Activated CD4-positive, alpha-beta T cell treated with anti-CD3 and anti-CD28 coated beads for 36 hours (primary cell): ENCODE data around the gene SLC5A10. TPM values are rescaled to one million over a fixed set of nuclear protein-coding genes. Genes with fewer than 3 reads are reported as not detected.
A peak's percentile ranks its signal among the peaks of the same experiment; 100 is the strongest.

ENCODE experiments used
- ATAC-seq: fragments of 200-7000 bp; cut with Tn5 transposase; one replicate; pipeline ENCODE4 v1.10.0; 2021; ENCODE audit warnings: mild to moderate bottlenecking, moderate library complexity
- CTCF ChIA-PET: fragments of 350-600 bp; sonication (Branson Sonifier 250); formaldehyde crosslinking; loops from one replicate; lab custom pipeline; 2021; ENCODE audit warnings: antibody characterized with exemption; lab: Charles Lee
- POLR2A ChIA-PET: fragments of 350-600 bp; sonication (Branson Sonifier 250); formaldehyde crosslinking; loops from one replicate; lab custom pipeline; 2021; ENCODE audit warnings: antibody characterized with exemption, inconsistent platforms; lab: Charles Lee
- DNase-seq: peaks from one replicate; pipeline ENCODE4 v3.0.0-alpha.2; 2020
- H3K27ac Mint-ChIP-seq: one replicate; pipeline ENCODE4 v1.8.0; 2021; ENCODE audit warnings: mixed read lengths
- H3K27me3 Mint-ChIP-seq: one replicate; pipeline ENCODE4 v1.8.0; 2021; ENCODE audit warnings: mixed read lengths
- H3K36me3 Mint-ChIP-seq: one replicate; pipeline ENCODE4 v1.8.0; 2021; ENCODE audit warnings: low read depth, mixed read lengths
- H3K4me1 Mint-ChIP-seq: one replicate; pipeline ENCODE4 v1.8.0; 2021; ENCODE audit warnings: mixed read lengths
- H3K4me3 Mint-ChIP-seq: one replicate; pipeline ENCODE4 v1.8.0; 2021; ENCODE audit warnings: mild to moderate bottlenecking, moderate library complexity, mixed read lengths
- H3K9me3 Mint-ChIP-seq: one replicate; pipeline ENCODE4 v1.8.0; 2021; ENCODE audit warnings: low read depth, mixed read lengths
- intact Hi-C, 2 experiments: fragments of 100-400 bp; cut with DNase I in 1 of 2; cut with micrococcal nuclease in 1 of 2; formaldehyde crosslinking; loops; one replicate each; pipeline versions ENCODE4 v1.14.2 to v1.15.1; 2022 to 2024; cut with DNase I, micrococcal nuclease
- total RNA-seq, 2 experiments: library from RNA; stranded (reverse); gene quantifications; one replicate each; pipeline ENCODE4 v1.2.3, GENCODE V29; 2021

SLC5A10 gene
- total RNA-seq, 2 experiments from 2014 or later: not detected

DNA sequence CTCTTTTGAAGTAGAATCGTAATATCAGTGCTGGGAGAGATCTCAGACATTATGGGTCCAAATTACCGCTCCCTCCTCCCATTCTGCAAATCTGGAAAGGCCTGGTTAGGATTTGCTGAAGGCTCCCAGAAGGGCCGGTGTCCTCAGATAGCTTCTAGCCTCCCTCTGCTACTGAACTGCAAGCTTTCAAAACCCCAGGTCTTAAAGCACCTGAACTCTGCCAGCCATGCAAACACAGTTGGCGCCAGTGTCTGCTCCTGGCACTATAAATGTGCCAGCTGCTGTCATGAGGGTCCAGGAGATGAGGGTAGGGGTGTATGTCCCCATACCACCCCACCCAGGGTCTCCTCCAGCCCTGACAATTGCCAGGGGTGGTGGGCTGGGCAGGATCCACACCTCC lies 24.2 kb downstream of the SLC5A10 start:
- DNase-seq: no peak
- CTCF ChIA-PET: interaction anchor here (0.5 to 2.6 kb wide), 2 partner anchors 15 to 33 kb away, joined by 3 to 11 read pairs; no protein-coding TSS in a partner anchor
- no peak for ATAC-seq
- Mint-ChIP-seq H3K4me1 (peaks cover 11% of the 10 kb centered on the region), H3K36me3 (peaks cover 8% of the 10 kb centered on the region), H3K27ac (no peak overlapping the region), H3K9me3 (no peaks in the 10 kb centered on the region), H3K27me3 (no peaks in the 10 kb centered on the region), H3K4me3 (no peak overlapping the region)
- intact Hi-C loops: no loop called here
- POLR2A ChIA-PET: no interaction called here

DNA sequence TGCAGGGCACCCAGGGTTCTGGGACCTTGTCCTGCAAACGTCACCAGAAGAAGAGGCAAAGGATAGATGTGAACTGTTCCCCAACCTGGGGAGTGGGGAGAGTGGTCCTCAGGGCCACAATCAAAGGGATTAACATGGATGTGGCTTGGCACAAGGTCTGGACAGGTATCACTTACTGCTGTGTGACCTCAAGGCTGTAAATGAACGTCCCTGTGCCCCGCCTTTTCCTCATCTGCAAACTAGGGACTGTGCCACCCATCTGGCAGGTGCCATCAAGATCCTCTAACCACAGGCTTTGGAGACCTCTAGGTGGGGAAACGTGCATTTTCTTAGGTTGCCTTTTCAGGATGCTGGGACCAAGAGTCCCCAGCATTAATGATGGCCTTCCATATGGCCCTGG lies 25.1 kb downstream of the SLC5A10 start:
- ATAC-seq: no peak
- DNase-seq: no peak
- Mint-ChIP-seq H3K4me1 (peaks cover 11% of the 10 kb centered on the region), H3K9me3 (no peaks in the 10 kb centered on the region), H3K4me3 (no peak overlapping the region), H3K36me3 (peaks cover 8% of the 10 kb centered on the region), H3K27me3 (no peaks in the 10 kb centered on the region), H3K27ac (no peak overlapping the region)
- ChIA-PET CTCF (no interaction called here), POLR2A (no interaction called here)
- intact Hi-C loops: no loop called here

DNA sequence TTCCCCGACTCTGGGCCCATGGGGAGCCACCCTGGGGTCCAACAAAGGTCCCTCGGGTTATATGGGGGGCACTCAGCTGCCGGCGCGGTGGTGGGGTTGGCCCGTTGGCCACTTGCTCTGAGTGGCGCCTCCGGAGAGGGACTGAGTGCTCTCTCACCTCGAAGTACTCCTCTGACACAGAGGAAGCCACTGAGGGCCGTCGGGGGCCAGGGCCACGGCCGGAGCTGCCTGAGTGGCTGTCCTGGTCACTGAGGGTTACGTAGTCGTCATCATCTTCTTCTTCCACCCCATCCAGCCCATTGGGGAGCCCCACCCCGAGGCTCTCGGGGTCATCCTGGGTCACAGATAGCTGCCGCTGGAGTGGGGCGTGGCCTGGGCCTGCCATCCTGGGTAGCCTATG lies 25.7 kb downstream of the SLC5A10 start:
- no peaks in the 10 kb centered on the region for H3K9me3 Mint-ChIP-seq
- POLR2A ChIA-PET: no interaction called here
- CTCF ChIA-PET: interaction anchor here (1.0 kb wide), 1 partner anchor 16 kb away, joined by 3 read pairs; no protein-coding TSS in a partner anchor

DNA sequence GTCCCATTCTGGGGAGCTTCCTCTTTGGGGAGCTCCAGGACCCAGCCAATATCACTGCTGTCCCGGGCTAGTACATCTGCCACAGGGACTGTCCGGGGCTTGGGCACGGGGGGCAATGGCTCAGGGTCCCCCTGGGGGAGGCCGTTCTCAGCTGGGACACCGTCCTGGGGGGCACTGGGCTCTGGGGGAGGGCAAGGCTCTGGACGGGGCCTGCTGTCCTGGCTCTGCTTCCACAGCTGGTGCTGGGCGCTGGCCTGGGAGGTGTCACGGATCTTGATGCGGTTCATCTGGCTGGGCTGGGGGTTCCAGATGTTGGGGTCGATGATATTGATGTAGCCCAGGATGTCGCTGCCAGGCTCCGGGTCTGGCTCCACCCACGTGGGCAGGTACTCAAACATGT lies 26.1 kb downstream of the SLC5A10 start:
- DNase-seq (no peak), ATAC-seq (no peak)
- Mint-ChIP-seq H3K9me3 (no peaks in the 10 kb centered on the region), H3K27me3 (no peaks in the 10 kb centered on the region), H3K36me3 (peaks cover 8% of the 10 kb centered on the region), H3K27ac (no peak overlapping the region), H3K4me3 (no peak overlapping the region), H3K4me1 (peaks cover 11% of the 10 kb centered on the region)
- intact Hi-C loops: no loop called here
- ChIA-PET POLR2A (no interaction called here), CTCF (interaction anchor here (1.0 kb wide), 1 partner anchor 17 kb away, joined by 3 read pairs; no protein-coding TSS in a partner anchor)

More for the DNA sequence above, 25.7 kb downstream of the SLC5A10 start:
- no peak overlapping the region for H3K4me3 Mint-ChIP-seq
- intact Hi-C loops: no loop called here
- H3K27me3 Mint-ChIP-seq: no peaks in the 10 kb centered on the region
- peaks cover 11% of the 10 kb centered on the region for H3K4me1 Mint-ChIP-seq
- peaks cover 8% of the 10 kb centered on the region for H3K36me3 Mint-ChIP-seq
- no peak overlapping the region for H3K27ac Mint-ChIP-seq
- no peak for ATAC-seq
- DNase-seq: no peak

DNA sequence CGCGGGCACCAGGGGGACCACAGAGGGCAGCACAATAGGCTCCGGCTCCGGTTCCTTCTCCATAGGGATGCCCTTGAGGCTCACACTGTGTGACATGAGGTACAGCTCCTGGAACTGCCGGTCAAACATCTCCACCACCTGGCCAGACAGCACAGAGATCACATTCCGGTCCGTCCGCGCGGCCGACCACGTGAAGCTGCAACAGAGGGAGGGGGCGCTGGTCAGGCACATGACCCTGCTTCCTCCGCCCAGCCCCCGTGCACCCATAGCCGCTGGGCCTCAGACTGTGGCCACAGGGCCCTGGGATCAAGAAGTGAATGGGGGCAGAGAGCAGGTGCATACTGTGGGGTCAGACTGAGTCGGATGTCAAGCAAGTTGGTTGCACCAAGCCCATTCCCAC lies 26.7 kb downstream of the SLC5A10 start:
- no peak for DNase-seq
- no peak for ATAC-seq
- ChIA-PET CTCF (interaction anchor here (0.9 kb wide), 1 partner anchor 16 kb away, joined by 3 read pairs; no protein-coding TSS in a partner anchor), POLR2A (no interaction called here)
- Mint-ChIP-seq H3K36me3 (peaks cover 4% of the 10 kb centered on the region), H3K4me3 (no peak overlapping the region), H3K27ac (no peak overlapping the region), H3K9me3 (no peaks in the 10 kb centered on the region), H3K4me1 (peaks cover 9% of the 10 kb centered on the region), H3K27me3 (no peaks in the 10 kb centered on the region)
- intact Hi-C loops: no loop called here

DNA sequence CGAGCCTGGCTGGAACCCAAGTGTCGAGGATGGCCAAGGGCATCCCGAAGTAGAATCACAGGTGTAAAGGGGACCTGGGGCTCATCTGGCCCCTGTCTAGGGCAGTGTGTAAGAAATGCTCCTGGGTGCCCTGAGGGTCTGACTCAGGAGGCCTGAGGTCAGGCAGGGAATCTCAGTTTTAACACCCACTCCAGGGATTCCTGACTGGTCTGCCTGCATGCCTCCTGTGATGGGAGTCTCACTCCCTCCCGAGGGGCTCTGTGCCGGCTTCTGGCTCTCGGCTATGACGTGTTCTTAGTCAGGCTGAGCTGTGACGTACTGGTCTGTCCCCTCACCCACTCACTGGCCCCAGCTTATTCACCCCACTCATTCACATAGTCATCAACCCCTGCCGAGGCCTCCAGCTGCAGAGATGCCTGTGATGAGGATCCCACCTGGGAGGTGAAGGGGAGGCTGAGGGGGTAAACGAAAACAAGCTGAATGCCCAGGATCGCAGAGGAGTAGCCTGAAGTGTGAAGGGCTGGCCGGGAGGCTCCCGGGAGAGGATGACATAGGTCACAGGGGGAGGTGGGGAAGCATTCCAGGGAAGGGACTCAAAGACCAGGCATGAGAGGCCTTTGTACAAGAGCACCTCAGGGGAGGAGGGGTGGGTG lies 28.8 kb downstream of the SLC5A10 start:
- no peaks in the 10 kb centered on the region for H3K27me3 Mint-ChIP-seq
- DNase-seq: no peak
- no peak for ATAC-seq
- no peaks in the 10 kb centered on the region for H3K4me1 Mint-ChIP-seq
- intact Hi-C loops: no loop called here
- H3K36me3 Mint-ChIP-seq: peaks cover 5% of the 10 kb centered on the region
- no peak overlapping the region for H3K4me3 Mint-ChIP-seq
- no peak overlapping the region for H3K27ac Mint-ChIP-seq
- ChIA-PET CTCF (interaction anchor here (0.6 kb wide), 1 partner anchor 716 kb away, joined by 3 read pairs; no protein-coding TSS in a partner anchor), POLR2A (no interaction called here)
- H3K9me3 Mint-ChIP-seq: no peaks in the 10 kb centered on the region

DNA sequence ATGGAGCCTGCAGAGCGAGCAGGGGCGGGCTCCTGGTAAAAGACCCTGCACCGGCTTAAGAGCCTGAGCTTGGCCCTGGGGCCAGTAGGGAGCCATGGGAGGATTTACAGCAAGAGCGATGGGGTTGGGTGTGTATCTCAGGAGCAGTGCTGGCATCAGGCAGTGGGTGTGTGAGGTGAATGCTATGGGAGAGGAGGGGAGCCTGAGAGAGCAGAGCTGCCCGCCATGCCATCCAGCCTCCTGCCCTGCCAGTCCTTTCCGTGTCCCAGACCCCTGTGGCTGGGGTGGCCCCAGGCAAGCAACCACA lies 29.3 kb downstream of the SLC5A10 start:
- Mint-ChIP-seq H3K4me3 (no peak overlapping the region), H3K36me3 (peaks cover 8% of the 10 kb centered on the region), H3K27me3 (no peaks in the 10 kb centered on the region), H3K27ac (no peak overlapping the region), H3K4me1 (no peaks in the 10 kb centered on the region), H3K9me3 (no peaks in the 10 kb centered on the region)
- no peak for DNase-seq
- ChIA-PET CTCF (interaction anchor here (0.6 kb wide), 1 partner anchor 717 kb away, joined by 3 read pairs; no protein-coding TSS in a partner anchor), POLR2A (no interaction called here)
- intact Hi-C loops: no loop called here
- no peak for ATAC-seq

DNA sequence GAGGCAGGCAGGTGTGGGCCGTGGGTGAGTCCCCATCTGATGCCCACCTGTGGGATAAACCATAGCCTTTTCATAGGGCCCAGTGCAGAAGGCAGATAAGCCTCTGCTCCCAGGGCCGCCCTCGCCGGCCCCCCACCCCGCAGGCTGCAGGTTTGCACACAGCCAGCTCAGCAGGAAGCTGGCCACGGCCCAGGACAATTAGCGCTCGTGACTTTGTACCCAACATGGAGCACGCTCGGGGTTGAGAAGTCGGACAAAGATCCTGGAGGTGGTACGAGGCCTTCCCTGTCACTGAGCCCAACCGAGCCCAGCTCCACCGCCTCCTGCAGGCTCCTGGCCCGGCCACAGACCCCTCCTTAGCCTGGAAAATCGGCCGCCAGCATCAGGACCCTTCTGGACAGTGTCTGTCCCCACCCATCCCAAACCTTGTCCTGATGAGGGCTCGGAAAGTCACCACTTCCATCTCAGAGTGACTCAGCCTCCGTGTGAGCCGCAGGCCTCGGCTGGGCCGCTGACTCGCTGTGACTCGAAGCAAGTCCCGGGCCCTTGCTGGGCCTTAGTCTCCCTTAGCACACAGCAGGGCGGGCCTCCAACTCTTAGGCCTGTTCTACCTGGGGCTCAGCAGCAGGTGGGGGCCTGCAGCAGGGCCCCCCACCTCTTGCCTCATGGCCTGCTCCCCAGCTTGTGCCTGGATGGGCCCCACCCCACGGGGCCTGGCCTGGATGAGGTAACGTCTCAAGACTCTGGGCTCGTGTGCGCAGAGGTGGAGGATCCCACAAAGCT lies 29.9 kb downstream of the SLC5A10 start:
- no peak overlapping the region for H3K4me3 Mint-ChIP-seq
- intact Hi-C loops: no loop called here
- ChIA-PET POLR2A (no interaction called here), CTCF (no interaction called here)
- no peak overlapping the region for H3K27ac Mint-ChIP-seq
- ATAC-seq (peak; percentile 57), DNase-seq (peak; percentile 46)
- H3K9me3 Mint-ChIP-seq: no peaks in the 10 kb centered on the region
- H3K36me3 Mint-ChIP-seq: peaks cover 4% of the 10 kb centered on the region
- H3K27me3 Mint-ChIP-seq: no peaks in the 10 kb centered on the region
- no peaks in the 10 kb centered on the region for H3K4me1 Mint-ChIP-seq

DNA sequence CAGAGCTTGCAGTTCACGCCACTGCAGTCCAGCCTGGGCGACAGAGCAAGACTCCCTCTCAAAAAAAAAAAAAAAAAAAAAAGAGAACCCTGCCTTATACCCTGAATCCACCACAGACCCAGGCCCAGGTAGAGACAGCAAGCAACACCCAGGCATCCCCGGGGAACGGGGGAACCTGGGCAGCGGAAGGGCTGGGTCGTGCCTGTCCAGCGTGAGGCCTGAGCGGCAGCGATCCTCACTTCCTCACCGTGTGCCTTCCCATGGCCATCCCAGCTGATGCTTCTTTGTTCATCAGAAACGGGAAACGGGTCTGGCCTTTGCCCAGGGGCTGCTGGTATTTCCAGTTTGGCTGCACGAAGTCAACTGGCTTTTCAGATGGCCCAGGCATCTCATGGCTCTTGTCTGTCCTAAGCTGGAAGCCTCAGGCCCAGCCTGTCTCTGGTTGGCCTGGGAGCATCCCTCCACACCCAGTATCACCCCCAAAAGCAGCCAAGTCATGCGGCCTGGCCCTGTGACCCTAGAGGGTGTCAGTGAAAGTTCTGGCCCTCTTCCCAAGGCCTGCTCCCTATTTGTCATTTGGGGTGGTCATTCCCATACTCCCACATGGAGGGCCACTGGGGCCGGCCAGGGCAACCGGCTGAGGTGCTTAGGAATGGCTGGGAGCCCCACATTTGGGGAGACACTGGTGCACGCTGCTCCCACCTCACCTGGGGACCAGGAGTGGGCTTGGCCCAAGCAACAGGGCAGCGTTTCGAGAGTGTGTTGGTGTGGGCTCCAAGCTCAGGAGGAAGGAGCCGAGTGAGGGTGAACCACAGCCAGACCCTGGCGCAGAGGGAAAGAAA lies 32.5 kb downstream of the SLC5A10 start:
- POLR2A ChIA-PET: no interaction called here
- H3K27me3 Mint-ChIP-seq: no peaks in the 10 kb centered on the region
- ATAC-seq: no peak
- H3K4me3 Mint-ChIP-seq: no peak overlapping the region
- no peaks in the 10 kb centered on the region for H3K9me3 Mint-ChIP-seq
- intact Hi-C loops: loop anchor here in 1 of 2 experiments (5.0 kb wide), 1 partner anchor 47 kb away; no protein-coding TSS in a partner anchor
- DNase-seq: no peak
- no peak overlapping the region for H3K27ac Mint-ChIP-seq
- CTCF ChIA-PET: interaction anchor here (1.3 kb wide), 1 partner anchor 10 kb away, joined by 3 read pairs; no protein-coding TSS in a partner anchor
- peaks cover 8% of the 10 kb centered on the region for H3K36me3 Mint-ChIP-seq
- peaks cover 2% of the 10 kb centered on the region for H3K4me1 Mint-ChIP-seq

DNA sequence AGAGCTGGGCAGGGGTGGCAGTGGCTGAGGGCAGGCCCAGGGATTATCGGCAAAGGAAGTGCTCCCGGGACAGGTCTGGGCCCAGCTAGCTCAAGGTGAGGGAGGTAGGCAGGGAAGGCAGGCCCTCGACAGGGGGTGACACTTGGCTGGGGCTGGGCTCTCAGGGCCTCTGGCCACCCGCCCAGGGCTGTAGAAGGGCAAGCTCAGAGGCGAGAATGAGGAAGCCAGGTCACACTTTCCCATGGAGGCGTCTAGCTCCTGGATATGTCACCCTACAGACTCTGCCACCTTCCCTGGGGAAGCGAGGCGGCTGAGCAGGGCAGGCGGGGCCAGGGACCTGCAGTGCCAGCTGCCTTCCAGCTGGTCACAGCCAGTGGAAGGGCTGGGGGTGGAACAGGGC lies 33.5 kb downstream of the SLC5A10 start:
- no peaks in the 10 kb centered on the region for H3K9me3 Mint-ChIP-seq
- no peak for ATAC-seq
- no peak for DNase-seq
- no peak overlapping the region for H3K27ac Mint-ChIP-seq
- POLR2A ChIA-PET: no interaction called here
- no peak overlapping the region for H3K4me3 Mint-ChIP-seq
- peaks cover 2% of the 10 kb centered on the region for H3K4me1 Mint-ChIP-seq
- H3K36me3 Mint-ChIP-seq: peaks cover 8% of the 10 kb centered on the region
- intact Hi-C loops: loop anchor here in 1 of 2 experiments (5.0 kb wide), 1 partner anchor 48 kb away; no protein-coding TSS in a partner anchor
- no peaks in the 10 kb centered on the region for H3K27me3 Mint-ChIP-seq
- CTCF ChIA-PET: interaction anchor here (1.3 kb wide), 1 partner anchor 9 kb away, joined by 3 read pairs; no protein-coding TSS in a partner anchor
